ENCODE results near the gene NRXN3.

- no peak for TF ChIP-seq CTCF (IDR thresholded peaks at IDR 0.05)
- TF ChIP-seq POLR2AphosphoS5 (IDR thresholded peaks at IDR 0.05), result no peak
- no peak for TF ChIP-seq POLR2A (IDR thresholded peaks at IDR 0.05)
These were observed 146.6 kb downstream of the NRXN3 start for GRCh38 chr14:78316786-78317185.
